DMS114 treated with DMSO at 0.1 percent for 48 hours (cell line): Measurements from ENCODE around the gene RPS6KA4.

Experiments
- DNase-seq: peaks from one replicate; lab custom pipeline; 2025; ENCODE audit not compliant: unreplicated experiment; lab: John Stamatoyannopoulos, UW

Gene RPS6KA4

GRCh38 chr11:64364435-64364834 lies 5.5 kb downstream of the RPS6KA4 start:
- no peak for DNase-seq

- no peak for DNase-seq
Measured at GRCh38 chr11:64364911-64365310, 5.9 kb downstream of the RPS6KA4 start.

GRCh38 chr11:64366751-64367150 lies 7.8 kb downstream of the RPS6KA4 start:
- DNase-seq: no peak

- no peak for DNase-seq
Measured at GRCh38 chr11:64367931-64368672, 9.1 kb downstream of the RPS6KA4 start.

GRCh38 chr11:64368673-64369074 lies 9.7 kb downstream of the RPS6KA4 start:
- no peak for DNase-seq

- DNase-seq: no peak
Measured at GRCh38 chr11:64369440-64370421, 10.8 kb downstream of the RPS6KA4 start.

- DNase-seq: no peak
Measured at GRCh38 chr11:64371201-64371600, 12.2 kb downstream of the RPS6KA4 start.

GRCh38 chr11:64372021-64372420 lies 13.1 kb downstream of the RPS6KA4 start:
- no peak for DNase-seq

GRCh38 chr11:64372802-64373597 lies 14.0 kb downstream of the RPS6KA4 start:
- DNase-seq: no peak

GRCh38 chr11:64373598-64373974 lies 14.6 kb downstream of the RPS6KA4 start:
- DNase-seq: no peak

- DNase-seq: no peak
Measured at GRCh38 chr11:64376071-64376470, 17.1 kb downstream of the RPS6KA4 start.

GRCh38 chr11:64378335-64378880 lies 19.4 kb downstream of the RPS6KA4 start:
- DNase-seq: no peak

- no peak for DNase-seq
Measured at GRCh38 chr11:64379160-64379559, 20.2 kb downstream of the RPS6KA4 start.

GRCh38 chr11:64379817-64380709 lies 21.1 kb downstream of the RPS6KA4 start:
- DNase-seq: no peak

- no peak for DNase-seq
Measured at GRCh38 chr11:64381350-64381749, 22.4 kb downstream of the RPS6KA4 start.

- no peak for DNase-seq
Measured at GRCh38 chr11:64382047-64382446, 23.1 kb downstream of the RPS6KA4 start.

GRCh38 chr11:64382586-64382985 lies 23.6 kb downstream of the RPS6KA4 start:
- DNase-seq: no peak

- no peak for DNase-seq
Measured at GRCh38 chr11:64383580-64383979, 24.6 kb downstream of the RPS6KA4 start.

GRCh38 chr11:64384028-64384737 lies 25.2 kb downstream of the RPS6KA4 start:
- DNase-seq: no peak
